Sigmoid colon (tissue), 7 donors: ENCODE measurements around the gene RAB40B. TPM values are rescaled to one million over a fixed set of nuclear protein-coding genes. Genes with fewer than 3 reads are reported as not detected.

Source experiments
- DNase-seq: peaks from one replicate; pipeline ENCODE4 v3.0.0-alpha.2; 2019
- H3K27ac ChIP-seq, 4 donors: fragments of 200-600 bp; sonication (generic); one replicate each; pipeline ENCODE4 v1.5.1; 2016 to 2019; ENCODE audit warnings: mild to moderate bottlenecking in 1 of 4
- H3K27me3 ChIP-seq, 3 donors: fragments of 200-600 bp; sonication (generic); one replicate each; pipeline ENCODE4 v1.5.1; 2019; ENCODE audit warnings: mild to moderate bottlenecking in 1 of 3
- H3K36me3 ChIP-seq, 4 donors: fragments of 200-600 bp; sonication (generic); one replicate each; pipeline ENCODE4 v1.5.1; 2016 to 2019
- H3K4me1 ChIP-seq, 4 donors: fragments of 200-600 bp; sonication (generic); one replicate each; pipeline ENCODE4 v1.5.1; 2017 to 2019
- H3K4me3 ChIP-seq, 4 donors: fragments of 200-600 bp; sonication (generic); one replicate each; pipeline ENCODE4 v1.5.1; 2017 to 2019; ENCODE audit warnings: mild to moderate bottlenecking in 2 of 4, moderate library complexity in 1 of 4
- H3K9me3 ChIP-seq, 4 donors: fragments of 200-600 bp in 3 of 4; sonication (generic) in 3 of 4; one replicate each; pipeline versions ENCODE4 v1.5.1 to v1.6.1; 2013 to 2019
- CTCF ChIP-seq, 4 experiments: fragments of 450-650 bp in 3 of 4; fragments of 200-600 bp in 1 of 4; IDR thresholded peaks; one replicate each; pipeline ENCODE4 v1.5.1; 2016 to 2019; ENCODE audit warnings: antibody characterized with exemption in 4 of 4, mild to moderate bottlenecking in 3 of 4, moderate library complexity in 2 of 4
- EP300 ChIP-seq, 4 donors: sonication (generic); formaldehyde crosslinking; IDR thresholded peaks; one replicate each; pipeline ENCODE4 v1.6.1; 2017; ENCODE audit warnings: antibody characterized with exemption in 4 of 4
- POLR2A ChIP-seq, 2 donors: fragments of 450-650 bp; IDR thresholded peaks; one replicate each; pipeline ENCODE4 v1.6.1; 2016; ENCODE audit warnings: antibody characterized with exemption in 2 of 2, mild to moderate bottlenecking in 2 of 2, moderate library complexity in 2 of 2
- POLR2AphosphoS5 ChIP-seq, 4 donors: sonication (generic); formaldehyde crosslinking; IDR thresholded peaks; one replicate each; pipeline ENCODE4 v1.6.1; 2017; ENCODE audit warnings: antibody characterized with exemption in 4 of 4
- WGBS, 2 donors: extraction: QIAGEN DNeasy Blood & Tissue Kit; methylation state at CpG; one replicate each; pipeline ENCODE4 v1.1.7; 2013; 5-methylcytosine and 5-hydroxymethylcytosine counted together
- intact Hi-C: fragments of 100-400 bp; cut with DNase I; formaldehyde crosslinking; loops from one replicate; pipeline ENCODE4 v1.15.1; 2023
- polyA plus RNA-seq, 3 donors: library from polyadenylated mRNA; stranded (reverse); fragments of 200-250 nt; gene quantifications; one replicate each; pipeline ENCODE4 v1.2.3, GENCODE V29; 2013
- total RNA-seq, 4 donors: library from RNA; depleted of rRNA; stranded (reverse); fragments of >200 nt; gene quantifications; one replicate each; pipeline ENCODE4 v1.1.0, GENCODE V29; 2016
- donor health status: healthy with polysubstance abuse.
- donor health status: Bipolar disorder and iron deficiency.
- donor health status: healthy.

The RAB40B gene
- total and polyA plus RNA-seq, 7 donors: 11.7 to 32.7 (median 23.2) TPM

- WGBS, 2 donors: 92 to 97% methylated on average over 26 of the region's 26 CpGs
- TF ChIP-seq EP300 (IDR thresholded peaks at IDR 0.05) (no peak), POLR2A (IDR thresholded peaks at IDR 0.05) (no peak), POLR2AphosphoS5 (IDR thresholded peaks at IDR 0.05) (no peak), CTCF (IDR thresholded peaks at IDR 0.05) (no peak)
- Histone ChIP-seq H3K27me3 (no peaks in the 10 kb centered on the region), H3K9me3 (no peaks in the 10 kb centered on the region), H3K4me1 (peaks cover 0 to 3% (median 1%) of the 10 kb centered on the region in 4 donors), H3K36me3 (peaks cover 4 to 84% (median 24%) of the 10 kb centered on the region in 4 donors), H3K4me3 (no peak overlapping the region), H3K27ac (no peak overlapping the region)
- DNase-seq: no peak
- intact Hi-C loops: no loop called here
Observed at GRCh38 chr17:82723169-82723807, 24.8 kb upstream of the RAB40B start.

- Histone ChIP-seq H3K27ac (no peak overlapping the region), H3K36me3 (peaks cover 4 to 80% (median 22%) of the 10 kb centered on the region in 4 donors), H3K4me3 (no peak overlapping the region), H3K4me1 (peaks cover 0 to 11% (median 10%) of the 10 kb centered on the region in 4 donors), H3K9me3 (no peaks in the 10 kb centered on the region), H3K27me3 (no peaks in the 10 kb centered on the region)
- WGBS, 2 donors: 88 to 90% methylated on average over 19 of the region's 19 CpGs
- intact Hi-C loops: no loop called here
- no peak for DNase-seq
- TF ChIP-seq CTCF (IDR thresholded peaks at IDR 0.05): no peak
- TF ChIP-seq EP300 (IDR thresholded peaks at IDR 0.05): no peak
- no peak for TF ChIP-seq POLR2A (IDR thresholded peaks at IDR 0.05)
- no peak for TF ChIP-seq POLR2AphosphoS5 (IDR thresholded peaks at IDR 0.05)
Observed at GRCh38 chr17:82722341-82723013, 24.0 kb upstream of the RAB40B start.

- H3K4me3 ChIP-seq: no peak overlapping the region
- no peaks in the 10 kb centered on the region for H3K9me3 ChIP-seq
- H3K36me3 ChIP-seq: peaks cover 0 to 57% (median 13%) of the 10 kb centered on the region in 4 donors
- WGBS, 2 donors: 96% methylated on average over 19 of the region's 19 CpGs
- intact Hi-C loops: no loop called here
- no peak overlapping the region for H3K27ac ChIP-seq
- TF ChIP-seq CTCF (IDR thresholded peaks at IDR 0.05) (no peak), EP300 (IDR thresholded peaks at IDR 0.05) (no peak), POLR2AphosphoS5 (IDR thresholded peaks at IDR 0.05) (no peak), POLR2A (IDR thresholded peaks at IDR 0.05) (no peak)
- H3K27me3 ChIP-seq: no peaks in the 10 kb centered on the region
- peaks cover 0 to 24% (median 20%) of the 10 kb centered on the region in 4 donors for H3K4me1 ChIP-seq
- DNase-seq: no peak
Observed at GRCh38 chr17:82720204-82720603, 21.7 kb upstream of the RAB40B start.

GRCh38 chr17:82718986-82719685, 20.6 kb upstream of the RAB40B start:
- peaks cover 0 to 50% (median 12%) of the 10 kb centered on the region in 4 donors for H3K36me3 ChIP-seq
- intact Hi-C loops: loop anchor here (5.0 kb wide), 1 partner anchor 67 kb away; no protein-coding TSS in a partner anchor

More at GRCh38 chr17:82718986-82719685, 20.6 kb upstream of the RAB40B start:
- Histone ChIP-seq H3K4me1 (peaks cover 0 to 24% (median 20%) of the 10 kb centered on the region in 4 donors), H3K4me3 (no peak overlapping the region), H3K27ac (no peak overlapping the region), H3K9me3 (no peaks in the 10 kb centered on the region), H3K27me3 (no peaks in the 10 kb centered on the region)
- no peak for DNase-seq
- no peak for TF ChIP-seq POLR2A (IDR thresholded peaks at IDR 0.05)
- TF ChIP-seq POLR2AphosphoS5 (IDR thresholded peaks at IDR 0.05): no peak
- TF ChIP-seq EP300 (IDR thresholded peaks at IDR 0.05): no peak
- TF ChIP-seq CTCF (IDR thresholded peaks at IDR 0.05): no peak
- 92 to 95% methylated on average over 18 of the region's 18 CpGs for WGBS, 2 donors
